Measurements from ENCODE around the gene OAS3.
"Not testable (repeated sequence)": the region's sequence is repeated elsewhere in the genome, so short reads cannot be mapped to it uniquely, and the experiment has no call there.

Gene OAS3

GRCh38 chr12:112926416-112927033 lies 11.7 kb upstream of the OAS3 start:
- not testable (repeated sequence) for DNase-seq (ENCODE audit: extremely low read depth in 1 of 2, low read depth in 1 of 2)

GRCh38 chr12:112927475-112927874 lies 10.8 kb upstream of the OAS3 start:
- no peak for DNase-seq (ENCODE audit: extremely low read depth in 1 of 2, low read depth in 1 of 2)

- no peak for DNase-seq (ENCODE audit: extremely low read depth in 1 of 2, low read depth in 1 of 2)
Measured at GRCh38 chr12:112927925-112928324, 10.3 kb upstream of the OAS3 start.

GRCh38 chr12:112928978-112929377 lies 9.3 kb upstream of the OAS3 start:
- no peak for DNase-seq (ENCODE audit: extremely low read depth in 1 of 2, low read depth in 1 of 2)

GRCh38 chr12:112929715-112930114 lies 8.6 kb upstream of the OAS3 start:
- no peak for DNase-seq (ENCODE audit: extremely low read depth in 1 of 2, low read depth in 1 of 2)

- DNase-seq (ENCODE audit: extremely low read depth in 1 of 2, low read depth in 1 of 2), result no peak
Measured at GRCh38 chr12:112930350-112930749, 7.9 kb upstream of the OAS3 start.

GRCh38 chr12:112932485-112933128 lies 5.7 kb upstream of the OAS3 start:
- no peak for DNase-seq (ENCODE audit: extremely low read depth in 1 of 2, low read depth in 1 of 2)

GRCh38 chr12:112933129-112933505 lies 5.2 kb upstream of the OAS3 start:
- DNase-seq (ENCODE audit: extremely low read depth in 1 of 2, low read depth in 1 of 2), result no peak

GRCh38 chr12:112936264-112936663 lies 2.0 kb upstream of the OAS3 start:
- no peak for DNase-seq (ENCODE audit: extremely low read depth in 1 of 2, low read depth in 1 of 2)

GRCh38 chr12:112936927-112937326 lies 1.3 kb upstream of the OAS3 start:
- DNase-seq (ENCODE audit: extremely low read depth in 1 of 2, low read depth in 1 of 2), result no peak

GRCh38 chr12:112938751-112939150 lies 477 bp downstream of the OAS3 start:
- DNase-seq (ENCODE audit: extremely low read depth in 1 of 2, low read depth in 1 of 2), result no peak

GRCh38 chr12:112939761-112940381 lies 1.6 kb downstream of the OAS3 start:
- DNase-seq (ENCODE audit: extremely low read depth in 1 of 2, low read depth in 1 of 2), result no peak

- no peak for DNase-seq (ENCODE audit: extremely low read depth in 1 of 2, low read depth in 1 of 2)
Measured at GRCh38 chr12:112941528-112942335, 3.5 kb downstream of the OAS3 start.

- no peak for DNase-seq (ENCODE audit: extremely low read depth in 1 of 2, low read depth in 1 of 2)
Measured at GRCh38 chr12:112942572-112942971, 4.3 kb downstream of the OAS3 start.

- DNase-seq (ENCODE audit: extremely low read depth in 1 of 2, low read depth in 1 of 2), result no peak
Measured at GRCh38 chr12:112944024-112944690, 5.9 kb downstream of the OAS3 start.

GRCh38 chr12:112945515-112945914 lies 7.2 kb downstream of the OAS3 start:
- no peak for DNase-seq (ENCODE audit: extremely low read depth in 1 of 2, low read depth in 1 of 2)

GRCh38 chr12:112946236-112947000 lies 8.1 kb downstream of the OAS3 start:
- DNase-seq (ENCODE audit: extremely low read depth in 1 of 2, low read depth in 1 of 2), result no peak

GRCh38 chr12:112947314-112947713 lies 9.0 kb downstream of the OAS3 start:
- no peak for DNase-seq (ENCODE audit: extremely low read depth in 1 of 2, low read depth in 1 of 2)

- DNase-seq (ENCODE audit: extremely low read depth in 1 of 2, low read depth in 1 of 2), result no peak
Measured at GRCh38 chr12:112947761-112948160, 9.5 kb downstream of the OAS3 start.

- no peak for DNase-seq (ENCODE audit: extremely low read depth in 1 of 2, low read depth in 1 of 2)
Measured at GRCh38 chr12:112948806-112949205, 10.5 kb downstream of the OAS3 start.

Data from activated CD8-positive, alpha-beta memory T cell treated with anti-CD3 and anti-CD28 coated beads for 1 hour (primary cell).